Panc1 (cell line): Measurements from ENCODE around the gene TNRC6B. TPM values are rescaled to one million over a fixed set of nuclear protein-coding genes. Genes with fewer than 3 reads are reported as not detected.
A peak's percentile ranks its signal among the peaks of the same experiment; 100 is the strongest.
"Not testable (repeated sequence)": the region's sequence is repeated elsewhere in the genome, so short reads cannot be mapped to it uniquely, and the experiment has no call there.

Source experiments
- ATAC-seq: fragments of 200-7000 bp; cut with Tn5 transposase; 2 replicates; pipeline ENCODE4 v1.9.1; 2020; ENCODE audit warnings: mild to moderate bottlenecking, moderate library complexity
- BruUV-seq: library from RNA; stranded (reverse); fragments of 400-500 nt; replicated peaks from 2 replicates; lab custom pipeline; 2021; lab: Mats Ljungman, UMichigan
- CTCF ChIA-PET: fragments of 300-600 bp; sonication (Branson Sonifier 250); formaldehyde crosslinking; loops from one replicate; lab custom pipeline; 2022; ENCODE audit warnings: antibody characterized with exemption; lab: Charles Lee
- POLR2A ChIA-PET: fragments of 300-600 bp; sonication (Branson Sonifier 250); formaldehyde crosslinking; loops from one replicate; lab custom pipeline; 2022; ENCODE audit warnings: antibody characterized with exemption; lab: Charles Lee
- DNase-seq: peaks from one replicate; pipeline ENCODE4 v3.0.0-alpha.2; 2010; ENCODE audit warnings: low read depth, low spot score
- H3K27ac ChIP-seq: 2 replicates; pipeline ENCODE4 v1.5.1; 2011; ENCODE audit warnings: mild to moderate bottlenecking, low read length, inconsistent platforms
- H3K27me3 ChIP-seq: fragments of 200-500 bp; sonication (Bioruptor generic); 2 replicates; pipeline ENCODE4 v1.6.0; 2014; ENCODE audit warnings: low read length, inconsistent platforms; ENCODE audit not compliant: control insufficient read depth, insufficient read depth
- H3K36me3 ChIP-seq: fragments of 200-500 bp; sonication (Bioruptor generic); 2 replicates; pipeline ENCODE4 v1.5.1; 2014; ENCODE audit warnings: inconsistent platforms, mild to moderate bottlenecking, low read length, moderate library complexity; ENCODE audit not compliant: control insufficient read depth, insufficient read depth
- H3K4me1 ChIP-seq: 2 replicates; pipeline ENCODE4 v1.5.1; 2011; ENCODE audit warnings: inconsistent platforms, mild to moderate bottlenecking, low read length, moderate library complexity; ENCODE audit not compliant: control insufficient read depth, insufficient read depth
- H3K4me3 ChIP-seq, 2 experiments: 2 replicates each; pipeline ENCODE4 v1.5.1; 2011 to 2012; ENCODE audit warnings: low read depth in 2 of 2, low read length in 2 of 2, mild to moderate bottlenecking in 2 of 2, inconsistent platforms in 1 of 2, moderate library complexity in 1 of 2
- H3K9me3 ChIP-seq: fragments of 200-500 bp; sonication (Bioruptor generic); 2 replicates; pipeline ENCODE4 v1.5.1; 2014; ENCODE audit warnings: low read depth, mild to moderate bottlenecking, inconsistent platforms, low read length, moderate library complexity; ENCODE audit not compliant: control insufficient read depth, insufficient read depth
- CTCF ChIP-seq: fragments of 450-650 bp; IDR thresholded peaks from 2 replicates; pipeline ENCODE4 v1.5.1; 2017; ENCODE audit warnings: mild to moderate bottlenecking
- POLR2AphosphoS5 ChIP-seq: IDR thresholded peaks from 2 replicates; pipeline ENCODE4 v1.6.1; 2012; ENCODE audit warnings: mild to moderate bottlenecking, low read depth, low read length, moderate library complexity
- REST ChIP-seq, 2 experiments: IDR thresholded peaks; 2 replicates each; pipeline ENCODE4 v1.6.1; 2011 to 2012; ENCODE audit warnings: low read depth in 2 of 2, control low read depth in 1 of 2, low read length in 1 of 2, mild to moderate bottlenecking in 1 of 2, moderate library complexity in 1 of 2; ENCODE audit not compliant: insufficient read depth in 1 of 2
- SIN3A ChIP-seq: IDR thresholded peaks from 2 replicates; pipeline ENCODE4 v1.6.1; 2012; ENCODE audit warnings: low read depth, mild to moderate bottlenecking, low read length, moderate library complexity, borderline replicate concordance; ENCODE audit not compliant: insufficient read depth
- TCF7L2 ChIP-seq: IDR thresholded peaks from 2 replicates; pipeline ENCODE4 v1.6.1; 2011; ENCODE audit warnings: mild to moderate bottlenecking, low read depth, low read length, inconsistent platforms
- in situ Hi-C: cut with HindIII; loops from 2 replicates; pipeline ENCODE4 v1.10.0; 2016; ENCODE audit warnings: low sequenced_read_pairs, low pct_unique_long_range_greater_than_20kb
- intact Hi-C: fragments of 100-400 bp; cut with micrococcal nuclease; formaldehyde crosslinking; loops from one replicate; pipeline ENCODE4 v1.10.0; 2022; ENCODE audit not compliant: unreplicated experiment
- total RNA-seq: library from RNA; stranded (reverse); gene quantifications from one replicate; pipeline ENCODE4 v1.2.1, GENCODE V29; 2021; ENCODE audit not compliant: unreplicated experiment

Gene TNRC6B
- total RNA-seq, 1 experiment from 2014 or later = 30.7 TPM

- in situ Hi-C loops = no loop called here
- ChIA-PET CTCF (no interaction called here), POLR2A (no interaction called here)
- Histone ChIP-seq H3K4me1 (peaks cover 9% of the 10 kb centered on the region), H3K36me3 (no peaks in the 10 kb centered on the region), H3K27ac (peak overlapping the region; percentile 12; the same call in 1 of the 2 replicates), H3K9me3 (no peaks in the 10 kb centered on the region), H3K4me3 (no peak overlapping the region), H3K27me3 (no peaks in the 10 kb centered on the region)
- BruUV-seq = no TSS peak
- no peak for DNase-seq
- intact Hi-C loops = no loop called here
- TF ChIP-seq POLR2AphosphoS5 = 0 out of 2 replicates have a peak, but pooled peaks have one; percentile 28
- no peak for TF ChIP-seq SIN3A
- peak; percentile 88 for ATAC-seq
These were observed 21.7 kb upstream of the TNRC6B start for GRCh38 chr22:40156001-40156516.

- POLR2A ChIA-PET = interaction anchor here (0.8 kb wide), 1 partner anchor 373 kb away, joined by 3 read pairs; no protein-coding TSS in a partner anchor
- H3K9me3 ChIP-seq, BruUV-seq, ATAC-seq, DNase-seq, H3K4me1 ChIP-seq, CTCF ChIA-PET, H3K36me3 ChIP-seq, H3K4me3 ChIP-seq, H3K27me3 ChIP-seq, in situ Hi-C loops, intact Hi-C loops: not testable (repeated sequence)
- peak overlapping the region; percentile 12; the same call in 1 of the 2 replicates for H3K27ac ChIP-seq
These were observed 21.0 kb upstream of the TNRC6B start for GRCh38 chr22:40156682-40157081.

GRCh38 chr22:40157330-40157945 lies 20.3 kb upstream of the TNRC6B start:
- BruUV-seq = no TSS peak
- Histone ChIP-seq H3K27me3 (no peaks in the 10 kb centered on the region), H3K4me1 (peaks cover 9% of the 10 kb centered on the region), H3K9me3 (no peaks in the 10 kb centered on the region), H3K27ac (no peak overlapping the region), H3K4me3 (no peak overlapping the region), H3K36me3 (no peaks in the 10 kb centered on the region)
- ATAC-seq (no peak), DNase-seq (no peak)
- ChIA-PET POLR2A (interaction anchor here (0.8 kb wide), 1 partner anchor 372 kb away, joined by 3 read pairs; no protein-coding TSS in a partner anchor), CTCF (no interaction called here)
- TF ChIP-seq SIN3A (no peak), POLR2AphosphoS5 (no peak)
- in situ Hi-C loops = no loop called here
- intact Hi-C loops = no loop called here

- TF ChIP-seq SIN3A (no peak), CTCF (no peak), REST (IDR thresholded peaks at IDR 0.05; ENCODE audit: insufficient read depth in 1 of 2, low read depth in 2 of 2, low read length in 1 of 2) (no peak), POLR2AphosphoS5 (no peak), TCF7L2 (no peak)
- no peaks in the 10 kb centered on the region for H3K9me3 ChIP-seq
- H3K27me3 ChIP-seq = no peaks in the 10 kb centered on the region
- no peak for DNase-seq
- H3K27ac ChIP-seq = no peak overlapping the region
- POLR2A ChIA-PET = interaction anchor here (0.5 kb wide), 1 partner anchor 10 kb away, joined by 9 read pairs; no protein-coding TSS in a partner anchor
- peaks cover 4% of the 10 kb centered on the region; the same call in 1 of the 2 replicates for H3K4me1 ChIP-seq
- H3K36me3 ChIP-seq = no peaks in the 10 kb centered on the region
- in situ Hi-C loops (no loop called here), intact Hi-C loops (no loop called here)
- no TSS peak for BruUV-seq
- no peak for ATAC-seq
- CTCF ChIA-PET = no interaction called here
- H3K4me3 ChIP-seq = no peak overlapping the region
These were observed 16.5 kb upstream of the TNRC6B start for GRCh38 chr22:40161194-40161593.

- BruUV-seq, in situ Hi-C loops: not testable (repeated sequence)
These were observed 12.2 kb upstream of the TNRC6B start for GRCh38 chr22:40165537-40165936.

More at GRCh38 chr22:40165537-40165936, 12.2 kb upstream of the TNRC6B start:
- POLR2A ChIA-PET, CTCF ChIA-PET, H3K9me3 ChIP-seq, DNase-seq, H3K27me3 ChIP-seq, H3K4me1 ChIP-seq, intact Hi-C loops, H3K27ac ChIP-seq, H3K4me3 ChIP-seq, H3K36me3 ChIP-seq, ATAC-seq: not testable (repeated sequence)
